ENCODE data around the gene PTGES2. TPM values are rescaled to one million over a fixed set of nuclear protein-coding genes. Genes with fewer than 3 reads are reported as not detected.

Gene PTGES2
- total and polyA plus RNA-seq, 9 of the 15 experiments (the other 6 are each of a cell fraction or from before 2014, with no cell fraction given), result 2.4 to 196 (median 90.1) TPM

DNA sequence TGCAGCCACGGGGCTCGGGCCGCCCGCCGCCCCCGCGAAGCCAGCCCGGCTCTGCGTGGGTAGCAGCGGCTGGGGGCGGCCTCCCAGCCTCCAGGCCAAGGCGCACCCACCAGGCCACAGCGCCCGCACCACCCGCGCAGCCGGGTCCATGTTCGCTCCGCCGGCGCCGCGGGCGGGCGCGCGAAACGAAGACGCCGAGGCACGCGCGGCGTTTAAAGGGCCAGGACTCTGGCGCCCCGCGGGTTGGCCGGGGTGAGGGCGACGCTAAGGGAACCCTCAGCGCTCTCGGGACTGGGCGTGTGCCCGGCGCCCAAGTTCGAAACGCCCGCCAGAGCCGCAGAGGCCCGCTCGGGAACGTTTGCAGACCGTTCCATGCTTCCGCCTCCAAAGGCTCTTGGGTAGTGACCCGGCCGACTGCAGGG lies at the start of gene PTGES2 (continued):
- no peak for TF ChIP-seq SMC3 (conservative IDR thresholded peaks at IDR 0.05; ENCODE audit: insufficient read depth, low read depth, low read length)
- TF ChIP-seq ZNF239 (CRISPR knock-in tag; IDR thresholded peaks at IDR 0.05), result no peak
- no peak for TF ChIP-seq E2F3 (CRISPR knock-in tag; IDR thresholded peaks at IDR 0.05)
- TF ChIP-seq ZNF3 (CRISPR knock-in tag; IDR thresholded peaks at IDR 0.05), result no peak
- TF ChIP-seq POLR2G (IDR thresholded peaks at IDR 0.05; ENCODE audit: low read depth, low read length), result peak; percentile 86
- TF ChIP-seq, protein P1, sequence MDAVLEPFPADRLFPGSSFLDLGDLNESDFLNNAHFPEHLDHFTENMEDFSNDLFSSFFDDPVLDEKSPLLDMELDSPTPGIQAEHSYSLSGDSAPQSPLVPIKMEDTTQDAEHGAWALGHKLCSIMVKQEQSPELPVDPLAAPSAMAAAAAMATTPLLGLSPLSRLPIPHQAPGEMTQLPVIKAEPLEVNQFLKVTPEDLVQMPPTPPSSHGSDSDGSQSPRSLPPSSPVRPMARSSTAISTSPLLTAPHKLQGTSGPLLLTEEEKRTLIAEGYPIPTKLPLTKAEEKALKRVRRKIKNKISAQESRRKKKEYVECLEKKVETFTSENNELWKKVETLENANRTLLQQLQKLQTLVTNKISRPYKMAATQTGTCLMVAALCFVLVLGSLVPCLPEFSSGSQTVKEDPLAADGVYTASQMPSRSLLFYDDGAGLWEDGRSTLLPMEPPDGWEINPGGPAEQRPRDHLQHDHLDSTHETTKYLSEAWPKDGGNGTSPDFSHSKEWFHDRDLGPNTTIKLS (IDR thresholded peaks at IDR 0.05; ENCODE audit: borderline replicate concordance, low read depth), result 0 out of 2 replicates have a peak, but pooled peaks have one; percentile 31
- TF ChIP-seq, protein P2, sequence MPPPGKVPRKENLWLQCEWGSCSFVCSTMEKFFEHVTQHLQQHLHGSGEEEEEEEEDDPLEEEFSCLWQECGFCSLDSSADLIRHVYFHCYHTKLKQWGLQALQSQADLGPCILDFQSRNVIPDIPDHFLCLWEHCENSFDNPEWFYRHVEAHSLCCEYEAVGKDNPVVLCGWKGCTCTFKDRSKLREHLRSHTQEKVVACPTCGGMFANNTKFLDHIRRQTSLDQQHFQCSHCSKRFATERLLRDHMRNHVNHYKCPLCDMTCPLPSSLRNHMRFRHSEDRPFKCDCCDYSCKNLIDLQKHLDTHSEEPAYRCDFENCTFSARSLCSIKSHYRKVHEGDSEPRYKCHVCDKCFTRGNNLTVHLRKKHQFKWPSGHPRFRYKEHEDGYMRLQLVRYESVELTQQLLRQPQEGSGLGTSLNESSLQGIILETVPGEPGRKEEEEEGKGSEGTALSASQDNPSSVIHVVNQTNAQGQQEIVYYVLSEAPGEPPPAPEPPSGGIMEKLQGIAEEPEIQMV (tag; conservative IDR thresholded peaks at IDR 0.05; ENCODE audit: low read depth), result no peak
- no peak for TF ChIP-seq ASH1L (IDR thresholded peaks at IDR 0.05; ENCODE audit: borderline replicate concordance, low read depth, partially characterized antibody)
- no peak; the same call in 1 of the 2 replicates for TF ChIP-seq EP300 (IDR thresholded peaks at IDR 0.05; ENCODE audit: low read length)
- TF ChIP-seq, protein P3, sequence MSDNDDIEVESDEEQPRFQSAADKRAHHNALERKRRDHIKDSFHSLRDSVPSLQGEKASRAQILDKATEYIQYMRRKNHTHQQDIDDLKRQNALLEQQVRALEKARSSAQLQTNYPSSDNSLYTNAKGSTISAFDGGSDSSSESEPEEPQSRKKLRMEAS (CRISPR knock-in tag; IDR thresholded peaks at IDR 0.05), result no peak; the same call in none of the 2 replicates
- no peak for TF ChIP-seq LARP7 (IDR thresholded peaks at IDR 0.05)
- peak; percentile 32; the same call in 1 of the 2 replicates for TF ChIP-seq FOXP1 (CRISPR knock-in tag; IDR thresholded peaks at IDR 0.05)
- TF ChIP-seq ZFP30 (CRISPR knock-in tag; IDR thresholded peaks at IDR 0.05; ENCODE audit: borderline replicate concordance), result no peak
- TF ChIP-seq JUNB (CRISPR knock-in tag; conservative IDR thresholded peaks at IDR 0.05), result no peak
- TF ChIP-seq KLF10 (CRISPR knock-in tag; IDR thresholded peaks at IDR 0.05), result no peak
- no peak for TF ChIP-seq HDGF (IDR thresholded peaks at IDR 0.05)
- TF ChIP-seq SRSF9 (IDR thresholded peaks at IDR 0.05; ENCODE audit: borderline replicate concordance, low read depth, low read length), result no peak
- TF ChIP-seq HDAC2 (IDR thresholded peaks at IDR 0.05), result no peak
- no peak for TF ChIP-seq NR2C1 (IDR thresholded peaks at IDR 0.05)
- TF ChIP-seq NR2C1 (tag; IDR thresholded peaks at IDR 0.05), result no peak
- no peak for TF ChIP-seq THRAP3 (IDR thresholded peaks at IDR 0.05; ENCODE audit: borderline replicate concordance)
- TF ChIP-seq, protein P4, sequence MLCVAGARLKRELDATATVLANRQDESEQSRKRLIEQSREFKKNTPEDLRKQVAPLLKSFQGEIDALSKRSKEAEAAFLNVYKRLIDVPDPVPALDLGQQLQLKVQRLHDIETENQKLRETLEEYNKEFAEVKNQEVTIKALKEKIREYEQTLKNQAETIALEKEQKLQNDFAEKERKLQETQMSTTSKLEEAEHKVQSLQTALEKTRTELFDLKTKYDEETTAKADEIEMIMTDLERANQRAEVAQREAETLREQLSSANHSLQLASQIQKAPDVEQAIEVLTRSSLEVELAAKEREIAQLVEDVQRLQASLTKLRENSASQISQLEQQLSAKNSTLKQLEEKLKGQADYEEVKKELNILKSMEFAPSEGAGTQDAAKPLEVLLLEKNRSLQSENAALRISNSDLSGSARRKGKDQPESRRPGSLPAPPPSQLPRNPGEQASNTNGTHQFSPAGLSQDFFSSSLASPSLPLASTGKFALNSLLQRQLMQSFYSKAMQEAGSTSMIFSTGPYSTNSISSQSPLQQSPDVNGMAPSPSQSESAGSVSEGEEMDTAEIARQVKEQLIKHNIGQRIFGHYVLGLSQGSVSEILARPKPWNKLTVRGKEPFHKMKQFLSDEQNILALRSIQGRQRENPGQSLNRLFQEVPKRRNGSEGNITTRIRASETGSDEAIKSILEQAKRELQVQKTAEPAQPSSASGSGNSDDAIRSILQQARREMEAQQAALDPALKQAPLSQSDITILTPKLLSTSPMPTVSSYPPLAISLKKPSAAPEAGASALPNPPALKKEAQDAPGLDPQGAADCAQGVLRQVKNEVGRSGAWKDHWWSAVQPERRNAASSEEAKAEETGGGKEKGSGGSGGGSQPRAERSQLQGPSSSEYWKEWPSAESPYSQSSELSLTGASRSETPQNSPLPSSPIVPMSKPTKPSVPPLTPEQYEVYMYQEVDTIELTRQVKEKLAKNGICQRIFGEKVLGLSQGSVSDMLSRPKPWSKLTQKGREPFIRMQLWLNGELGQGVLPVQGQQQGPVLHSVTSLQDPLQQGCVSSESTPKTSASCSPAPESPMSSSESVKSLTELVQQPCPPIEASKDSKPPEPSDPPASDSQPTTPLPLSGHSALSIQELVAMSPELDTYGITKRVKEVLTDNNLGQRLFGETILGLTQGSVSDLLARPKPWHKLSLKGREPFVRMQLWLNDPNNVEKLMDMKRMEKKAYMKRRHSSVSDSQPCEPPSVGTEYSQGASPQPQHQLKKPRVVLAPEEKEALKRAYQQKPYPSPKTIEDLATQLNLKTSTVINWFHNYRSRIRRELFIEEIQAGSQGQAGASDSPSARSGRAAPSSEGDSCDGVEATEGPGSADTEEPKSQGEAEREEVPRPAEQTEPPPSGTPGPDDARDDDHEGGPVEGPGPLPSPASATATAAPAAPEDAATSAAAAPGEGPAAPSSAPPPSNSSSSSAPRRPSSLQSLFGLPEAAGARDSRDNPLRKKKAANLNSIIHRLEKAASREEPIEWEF (CRISPR knock-in tag; IDR thresholded peaks at IDR 0.05), result no peak
- no peak for TF ChIP-seq ETV5 (CRISPR knock-in tag; IDR thresholded peaks at IDR 0.05; ENCODE audit: low read depth)
